Suprapubic skin (tissue), 3 donors: ENCODE results near the gene SLC9A5.

Source experiments
- POLR2A ChIP-seq, 2 donors: fragments of 450-650 bp; IDR thresholded peaks; one replicate each; pipeline ENCODE4 v1.6.1; 2017; ENCODE audit warnings: antibody characterized with exemption in 2 of 2, mild to moderate bottlenecking in 2 of 2, moderate library complexity in 2 of 2
- TF ChIP-seq, protein P1 (sequence below), 2 donors: fragments of 200-600 bp in 1 of 2; fragments of 450-650 bp in 1 of 2; sonication (generic) in 1 of 2; IDR thresholded peaks; one replicate each; pipeline ENCODE4 v1.5.1; 2016 to 2019; ENCODE audit warnings: antibody characterized with exemption in 2 of 2, mild to moderate bottlenecking in 1 of 2, moderate library complexity in 1 of 2

DNA sequence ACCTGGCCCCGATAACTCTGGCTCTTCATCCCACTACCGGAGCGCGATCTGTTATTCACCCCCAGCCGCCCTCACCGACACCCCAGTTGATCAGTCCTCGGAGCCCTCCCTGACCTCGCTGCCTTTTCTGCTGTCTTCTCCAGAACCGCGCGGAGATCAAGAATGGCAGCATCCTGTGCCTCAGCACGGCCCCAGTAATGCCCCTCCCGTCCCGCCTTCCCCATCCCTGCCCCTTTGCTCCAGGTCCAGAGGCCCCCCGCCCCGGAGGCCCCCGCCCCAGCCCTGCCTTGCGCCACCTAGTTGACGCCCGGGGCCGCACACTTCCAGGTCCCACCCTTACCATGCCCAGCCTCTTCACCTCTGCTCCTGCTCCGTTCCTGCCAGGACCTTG is 49.0 kb upstream of the SLC9A5 start:
- TF ChIP-seq, protein P1, sequence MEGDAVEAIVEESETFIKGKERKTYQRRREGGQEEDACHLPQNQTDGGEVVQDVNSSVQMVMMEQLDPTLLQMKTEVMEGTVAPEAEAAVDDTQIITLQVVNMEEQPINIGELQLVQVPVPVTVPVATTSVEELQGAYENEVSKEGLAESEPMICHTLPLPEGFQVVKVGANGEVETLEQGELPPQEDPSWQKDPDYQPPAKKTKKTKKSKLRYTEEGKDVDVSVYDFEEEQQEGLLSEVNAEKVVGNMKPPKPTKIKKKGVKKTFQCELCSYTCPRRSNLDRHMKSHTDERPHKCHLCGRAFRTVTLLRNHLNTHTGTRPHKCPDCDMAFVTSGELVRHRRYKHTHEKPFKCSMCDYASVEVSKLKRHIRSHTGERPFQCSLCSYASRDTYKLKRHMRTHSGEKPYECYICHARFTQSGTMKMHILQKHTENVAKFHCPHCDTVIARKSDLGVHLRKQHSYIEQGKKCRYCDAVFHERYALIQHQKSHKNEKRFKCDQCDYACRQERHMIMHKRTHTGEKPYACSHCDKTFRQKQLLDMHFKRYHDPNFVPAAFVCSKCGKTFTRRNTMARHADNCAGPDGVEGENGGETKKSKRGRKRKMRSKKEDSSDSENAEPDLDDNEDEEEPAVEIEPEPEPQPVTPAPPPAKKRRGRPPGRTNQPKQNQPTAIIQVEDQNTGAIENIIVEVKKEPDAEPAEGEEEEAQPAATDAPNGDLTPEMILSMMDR (IDR thresholded peaks at IDR 0.05): peak in 1 of 2 donors; percentile 5
- no peak for TF ChIP-seq POLR2A (IDR thresholded peaks at IDR 0.05)
